NCI-H1105 (cell line): ENCODE data around the gene LTA4H.

ENCODE experiments used
- DNase-seq: peaks from one replicate; lab custom pipeline; 2025; lab: John Stamatoyannopoulos, UW

The LTA4H gene

GRCh38 chr12:96057986-96058553 is 22.7 kb upstream of the LTA4H start:
- no peak for DNase-seq

- DNase-seq = no peak
These were observed 21.5 kb upstream of the LTA4H start for GRCh38 chr12:96056646-96057455.

GRCh38 chr12:96054244-96054610 is 18.8 kb upstream of the LTA4H start:
- DNase-seq = no peak

GRCh38 chr12:96053476-96054243 is 18.3 kb upstream of the LTA4H start:
- DNase-seq = no peak

GRCh38 chr12:96051756-96052485 is 16.5 kb upstream of the LTA4H start:
- no peak for DNase-seq

- no peak for DNase-seq
These were observed 14.8 kb upstream of the LTA4H start for GRCh38 chr12:96050139-96050538.

GRCh38 chr12:96049101-96049500 is 13.7 kb upstream of the LTA4H start:
- no peak for DNase-seq

- no peak for DNase-seq
These were observed 13.1 kb upstream of the LTA4H start for GRCh38 chr12:96048393-96048969.

- peak; percentile 53 for DNase-seq
These were observed 12.1 kb upstream of the LTA4H start for GRCh38 chr12:96047229-96048211.

- DNase-seq = no peak
These were observed 11.3 kb upstream of the LTA4H start for GRCh38 chr12:96046543-96047228.

- DNase-seq = no peak
These were observed 10.2 kb upstream of the LTA4H start for GRCh38 chr12:96045566-96045965.

GRCh38 chr12:96044943-96045290 is 9.5 kb upstream of the LTA4H start:
- no peak for DNase-seq

GRCh38 chr12:96044017-96044942 is 8.9 kb upstream of the LTA4H start:
- no peak for DNase-seq

- no peak for DNase-seq
These were observed 5.8 kb upstream of the LTA4H start for GRCh38 chr12:96041181-96041580.

GRCh38 chr12:96040305-96041133 is 5.1 kb upstream of the LTA4H start:
- DNase-seq = no peak

GRCh38 chr12:96039516-96039915 is 4.1 kb upstream of the LTA4H start:
- no peak for DNase-seq

- no peak for DNase-seq
These were observed 1.5 kb upstream of the LTA4H start for GRCh38 chr12:96036765-96037455.
